Measurements from ENCODE around the gene ITGAE.

Gene ITGAE, protein sequence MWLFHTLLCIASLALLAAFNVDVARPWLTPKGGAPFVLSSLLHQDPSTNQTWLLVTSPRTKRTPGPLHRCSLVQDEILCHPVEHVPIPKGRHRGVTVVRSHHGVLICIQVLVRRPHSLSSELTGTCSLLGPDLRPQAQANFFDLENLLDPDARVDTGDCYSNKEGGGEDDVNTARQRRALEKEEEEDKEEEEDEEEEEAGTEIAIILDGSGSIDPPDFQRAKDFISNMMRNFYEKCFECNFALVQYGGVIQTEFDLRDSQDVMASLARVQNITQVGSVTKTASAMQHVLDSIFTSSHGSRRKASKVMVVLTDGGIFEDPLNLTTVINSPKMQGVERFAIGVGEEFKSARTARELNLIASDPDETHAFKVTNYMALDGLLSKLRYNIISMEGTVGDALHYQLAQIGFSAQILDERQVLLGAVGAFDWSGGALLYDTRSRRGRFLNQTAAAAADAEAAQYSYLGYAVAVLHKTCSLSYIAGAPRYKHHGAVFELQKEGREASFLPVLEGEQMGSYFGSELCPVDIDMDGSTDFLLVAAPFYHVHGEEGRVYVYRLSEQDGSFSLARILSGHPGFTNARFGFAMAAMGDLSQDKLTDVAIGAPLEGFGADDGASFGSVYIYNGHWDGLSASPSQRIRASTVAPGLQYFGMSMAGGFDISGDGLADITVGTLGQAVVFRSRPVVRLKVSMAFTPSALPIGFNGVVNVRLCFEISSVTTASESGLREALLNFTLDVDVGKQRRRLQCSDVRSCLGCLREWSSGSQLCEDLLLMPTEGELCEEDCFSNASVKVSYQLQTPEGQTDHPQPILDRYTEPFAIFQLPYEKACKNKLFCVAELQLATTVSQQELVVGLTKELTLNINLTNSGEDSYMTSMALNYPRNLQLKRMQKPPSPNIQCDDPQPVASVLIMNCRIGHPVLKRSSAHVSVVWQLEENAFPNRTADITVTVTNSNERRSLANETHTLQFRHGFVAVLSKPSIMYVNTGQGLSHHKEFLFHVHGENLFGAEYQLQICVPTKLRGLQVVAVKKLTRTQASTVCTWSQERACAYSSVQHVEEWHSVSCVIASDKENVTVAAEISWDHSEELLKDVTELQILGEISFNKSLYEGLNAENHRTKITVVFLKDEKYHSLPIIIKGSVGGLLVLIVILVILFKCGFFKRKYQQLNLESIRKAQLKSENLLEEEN

DNA sequence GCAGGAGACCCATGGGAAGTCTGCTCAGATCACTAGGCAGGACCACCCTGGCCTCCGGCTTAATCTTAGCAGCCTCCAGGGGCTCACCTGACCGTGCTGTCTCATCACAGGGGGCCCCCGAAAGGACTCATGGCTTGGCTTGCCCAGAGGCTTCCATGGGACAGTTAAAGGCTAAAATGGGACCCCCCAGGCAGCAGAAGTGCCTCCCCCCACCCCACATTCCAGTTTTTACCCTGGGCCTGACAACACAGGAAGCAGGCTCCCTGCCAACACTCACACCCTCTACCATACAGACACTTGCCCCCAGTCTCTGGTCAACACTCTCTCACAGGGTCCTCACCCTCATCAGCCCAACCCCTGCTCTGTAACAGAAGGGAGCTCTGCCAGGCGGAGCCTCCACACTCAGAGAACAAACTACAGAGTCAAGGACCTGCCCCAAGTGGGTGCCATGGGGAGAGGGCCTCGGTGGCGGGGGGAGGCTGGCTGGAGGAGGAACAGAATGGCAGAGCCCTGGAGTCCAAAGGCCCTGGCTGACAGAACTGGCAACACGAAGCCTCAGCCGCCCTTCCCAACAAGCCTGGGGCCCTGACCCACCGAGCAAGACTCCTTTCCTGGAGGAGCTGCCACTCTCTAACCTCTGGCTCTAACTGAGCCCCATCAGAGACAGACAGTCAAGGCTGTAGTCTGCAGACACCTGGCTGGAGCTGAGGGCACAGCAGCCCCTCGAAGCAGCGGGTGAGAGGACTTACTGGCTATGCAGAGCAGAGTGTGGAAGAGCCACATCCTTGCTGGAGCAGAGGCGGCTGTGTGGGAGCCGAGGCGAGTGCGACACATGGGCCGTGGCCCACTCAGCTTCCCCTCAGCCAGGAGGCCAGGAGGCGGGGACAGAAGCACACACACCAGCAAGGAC lies at the start of gene ITGAE:
TSS of gene ITGAE (minus strand) at position 827 of the 910 bp plus-strand sequence. CDS start at position 783, 44 bp downstream.
- TF ChIP-seq, protein P1, sequence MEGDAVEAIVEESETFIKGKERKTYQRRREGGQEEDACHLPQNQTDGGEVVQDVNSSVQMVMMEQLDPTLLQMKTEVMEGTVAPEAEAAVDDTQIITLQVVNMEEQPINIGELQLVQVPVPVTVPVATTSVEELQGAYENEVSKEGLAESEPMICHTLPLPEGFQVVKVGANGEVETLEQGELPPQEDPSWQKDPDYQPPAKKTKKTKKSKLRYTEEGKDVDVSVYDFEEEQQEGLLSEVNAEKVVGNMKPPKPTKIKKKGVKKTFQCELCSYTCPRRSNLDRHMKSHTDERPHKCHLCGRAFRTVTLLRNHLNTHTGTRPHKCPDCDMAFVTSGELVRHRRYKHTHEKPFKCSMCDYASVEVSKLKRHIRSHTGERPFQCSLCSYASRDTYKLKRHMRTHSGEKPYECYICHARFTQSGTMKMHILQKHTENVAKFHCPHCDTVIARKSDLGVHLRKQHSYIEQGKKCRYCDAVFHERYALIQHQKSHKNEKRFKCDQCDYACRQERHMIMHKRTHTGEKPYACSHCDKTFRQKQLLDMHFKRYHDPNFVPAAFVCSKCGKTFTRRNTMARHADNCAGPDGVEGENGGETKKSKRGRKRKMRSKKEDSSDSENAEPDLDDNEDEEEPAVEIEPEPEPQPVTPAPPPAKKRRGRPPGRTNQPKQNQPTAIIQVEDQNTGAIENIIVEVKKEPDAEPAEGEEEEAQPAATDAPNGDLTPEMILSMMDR (conservative IDR thresholded peaks at IDR 0.05; ENCODE audit: low read depth, low read length): no peak
- H3K27ac ChIP-seq: no peak within 1 kb of the TSS
- no peak within 1 kb of the TSS for H3K4me3 ChIP-seq (IDR thresholded peaks at IDR 0.05; ENCODE audit: insufficient read depth, low read depth, low read length)
- H3K9ac ChIP-seq: no peak within 1 kb of the TSS
- no peaks in the 10 kb centered on the region for H3K27me3 ChIP-seq (ENCODE audit: insufficient read depth, low read depth)
- H3K79me2 ChIP-seq (ENCODE audit: insufficient read depth, low read depth): no peaks in the 10 kb centered on the region
- H4K20me1 ChIP-seq (ENCODE audit: insufficient read depth): no peaks in the 10 kb centered on the region
- H2AFZ ChIP-seq (ENCODE audit: low read depth): no peak within 1 kb of the TSS
- no peak within 1 kb of the TSS for H3K4me2 ChIP-seq
- no peaks in the 10 kb centered on the region for H3K4me1 ChIP-seq (ENCODE audit: low read depth, poor library complexity, severe bottlenecking)
- H3K36me3 ChIP-seq (ENCODE audit: insufficient read depth): no peaks in the 10 kb centered on the region

DNA sequence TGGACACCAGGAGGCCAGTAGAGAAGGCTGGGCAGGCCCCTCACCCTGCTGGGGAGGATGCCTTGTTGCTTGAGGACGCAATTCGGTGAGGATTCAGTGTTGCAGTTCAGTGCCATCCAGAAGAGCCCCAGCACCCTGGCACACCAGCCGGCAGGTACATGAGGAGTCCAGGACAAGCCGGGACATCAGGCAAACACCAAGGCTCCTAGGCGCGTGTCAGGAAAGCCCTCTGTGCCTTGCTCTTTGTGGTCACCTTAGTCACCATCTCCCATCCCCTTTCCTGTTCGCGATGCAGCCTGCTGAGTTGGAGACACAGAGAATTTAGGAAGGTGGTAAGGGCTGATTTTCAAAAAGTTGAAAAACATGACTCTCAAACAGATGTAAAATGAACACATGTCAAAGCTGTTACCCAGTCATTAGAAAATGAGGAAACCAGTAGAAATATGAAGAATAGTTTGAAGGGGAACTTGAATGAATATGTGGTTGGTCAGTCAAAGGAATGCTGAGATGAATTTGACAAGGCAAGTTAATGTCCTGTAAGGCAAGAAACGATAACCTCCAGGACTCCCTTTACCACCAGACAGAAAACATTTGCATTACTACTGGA lies 47.3 kb upstream of the ITGAE start:
- Histone ChIP-seq H3K27me3 (ENCODE audit: insufficient read depth, low read depth) (no peaks in the 10 kb centered on the region), H4K20me1 (ENCODE audit: insufficient read depth) (no peaks in the 10 kb centered on the region)

DNA sequence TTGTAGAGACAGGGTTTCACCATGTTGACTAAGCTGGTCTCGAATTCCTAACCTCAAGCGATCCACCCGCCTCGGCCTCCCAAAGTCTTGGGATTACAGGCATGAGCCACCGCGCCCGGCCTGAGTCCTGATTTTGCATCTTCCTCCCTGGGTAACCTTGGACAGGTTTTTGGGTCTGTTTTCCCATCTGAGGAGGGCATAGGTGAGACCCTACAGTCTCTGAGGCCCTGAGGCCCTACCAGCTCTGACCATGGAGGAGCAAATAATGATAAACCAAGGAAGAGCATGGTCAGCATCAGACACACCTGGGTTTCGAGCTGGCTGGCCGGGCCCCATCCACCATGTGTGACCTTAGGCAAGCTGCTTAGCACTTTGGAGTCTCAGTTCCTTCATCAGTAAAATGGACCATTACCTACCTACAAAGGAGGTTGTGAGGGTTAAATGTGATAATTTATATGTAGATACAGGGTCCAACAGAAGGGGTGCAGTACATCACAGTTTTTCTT lies 46.2 kb upstream of the ITGAE start:
- H3K4me2 ChIP-seq: no peak overlapping the region
- H3K27me3 ChIP-seq (ENCODE audit: insufficient read depth, low read depth): no peaks in the 10 kb centered on the region

More for the DNA sequence above, 47.3 kb upstream of the ITGAE start:
- Histone ChIP-seq H3K9ac (no peak overlapping the region), H3K27ac (no peak overlapping the region), H3K4me1 (ENCODE audit: low read depth, poor library complexity, severe bottlenecking) (peaks cover 7% of the 10 kb centered on the region), H3K79me2 (ENCODE audit: insufficient read depth, low read depth) (peaks cover 20% of the 10 kb centered on the region), H2AFZ (ENCODE audit: low read depth) (no peak overlapping the region), H3K4me3 (IDR thresholded peaks at IDR 0.05; ENCODE audit: insufficient read depth, low read depth, low read length) (no peak overlapping the region), H3K36me3 (ENCODE audit: insufficient read depth) (no peaks in the 10 kb centered on the region), H3K4me2 (no peak overlapping the region)
- TF ChIP-seq, protein P1 (conservative IDR thresholded peaks at IDR 0.05; ENCODE audit: low read depth, low read length): no peak

More for the DNA sequence above, 46.2 kb upstream of the ITGAE start:
- no peak overlapping the region for H3K4me3 ChIP-seq (IDR thresholded peaks at IDR 0.05; ENCODE audit: insufficient read depth, low read depth, low read length)
- H3K4me1 ChIP-seq (ENCODE audit: low read depth, poor library complexity, severe bottlenecking): peaks cover 7% of the 10 kb centered on the region
- TF ChIP-seq, protein P1 (conservative IDR thresholded peaks at IDR 0.05; ENCODE audit: low read depth, low read length): no peak
- H2AFZ ChIP-seq (ENCODE audit: low read depth): no peak overlapping the region
- no peaks in the 10 kb centered on the region for H3K36me3 ChIP-seq (ENCODE audit: insufficient read depth)
- H3K27ac ChIP-seq: no peak overlapping the region
- H3K79me2 ChIP-seq (ENCODE audit: insufficient read depth, low read depth): peaks cover 20% of the 10 kb centered on the region
- no peaks in the 10 kb centered on the region for H4K20me1 ChIP-seq (ENCODE audit: insufficient read depth)
- H3K9ac ChIP-seq: no peak overlapping the region
